Stimulated activated CD4-positive, alpha-beta T cell treated with anti-CD3 and anti-CD28 coated beads, Interleukin-4, amount 100 ng/mL, for 24 hours (primary cell): ENCODE measurements around the gene CSNK2A1.
"Not testable (repeated sequence)": the region's sequence is repeated elsewhere in the genome, so short reads cannot be mapped to it uniquely, and the experiment has no call there.

Source experiments
- DNase-seq: peaks from one replicate; pipeline ENCODE4 v3.0.0-alpha.2; 2020

Gene CSNK2A1

DNA sequence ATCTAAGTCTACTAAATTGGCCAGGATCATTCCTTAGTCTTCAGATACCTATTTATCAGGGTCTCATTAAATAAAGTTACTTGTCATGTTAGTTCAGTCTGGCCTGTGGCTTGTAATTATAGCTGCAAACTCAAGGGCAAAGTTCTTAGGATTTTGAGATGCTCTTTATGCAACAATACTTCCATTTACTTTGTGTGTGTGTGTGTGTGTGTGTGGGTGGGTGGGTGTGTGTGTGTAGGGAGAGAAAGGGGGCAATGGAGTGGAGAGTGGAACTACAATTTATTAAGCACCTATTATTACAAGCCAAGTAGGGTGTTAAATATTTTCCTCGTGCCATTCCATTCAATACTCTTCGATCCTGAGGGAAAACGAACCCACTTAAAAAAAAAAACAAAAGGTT is 63.5 kb downstream of the CSNK2A1 start:
- DNase-seq, result no peak

DNA sequence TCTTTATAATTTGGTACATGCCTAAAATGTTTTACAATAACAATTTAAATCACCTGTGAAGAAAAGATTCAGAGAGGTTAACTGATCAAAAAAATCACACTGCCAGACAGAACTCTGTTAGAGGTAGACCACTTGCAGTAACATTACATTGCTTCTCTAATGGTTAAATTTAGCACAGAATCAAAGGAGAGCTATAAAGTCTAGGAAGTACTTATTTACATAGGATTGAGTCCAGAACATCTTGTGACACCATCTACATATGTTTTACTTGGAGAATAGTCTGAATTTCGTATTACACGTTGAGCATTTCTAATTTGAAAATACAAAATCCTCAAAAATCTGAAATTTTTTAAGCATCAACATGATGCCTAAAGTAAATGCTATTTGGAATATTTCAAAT is 64.1 kb downstream of the CSNK2A1 start:
- no peak for DNase-seq

DNA sequence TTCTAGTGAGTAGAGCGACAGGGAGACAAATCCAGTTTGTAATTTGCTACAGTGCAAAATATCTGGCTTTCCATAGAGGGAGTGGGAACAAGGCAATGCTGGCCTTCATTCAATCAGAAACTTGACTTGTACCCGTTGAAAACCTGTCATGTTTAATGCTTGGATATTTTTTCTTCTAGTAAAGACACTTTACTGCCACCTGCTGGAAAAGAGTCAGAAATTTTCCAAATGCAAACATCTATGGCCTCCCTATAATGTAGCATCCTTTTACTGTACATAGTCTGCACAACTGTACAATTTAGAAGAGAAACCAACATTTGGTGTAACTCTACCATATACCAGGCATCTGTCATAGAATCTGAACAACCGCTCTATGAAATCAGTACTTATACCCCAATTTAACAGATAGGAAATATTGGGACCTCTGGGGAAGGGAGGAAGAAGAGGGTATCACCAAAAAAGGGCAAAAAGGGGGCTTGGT is 64.6 kb downstream of the CSNK2A1 start:
- peak; percentile 51 for DNase-seq

GRCh38 chr20:478010-478948 is 65.3 kb downstream of the CSNK2A1 start:
- no peak for DNase-seq

- DNase-seq, result not testable (repeated sequence)
Measured at GRCh38 chr20:476561-477249, 66.9 kb downstream of the CSNK2A1 start.

DNA sequence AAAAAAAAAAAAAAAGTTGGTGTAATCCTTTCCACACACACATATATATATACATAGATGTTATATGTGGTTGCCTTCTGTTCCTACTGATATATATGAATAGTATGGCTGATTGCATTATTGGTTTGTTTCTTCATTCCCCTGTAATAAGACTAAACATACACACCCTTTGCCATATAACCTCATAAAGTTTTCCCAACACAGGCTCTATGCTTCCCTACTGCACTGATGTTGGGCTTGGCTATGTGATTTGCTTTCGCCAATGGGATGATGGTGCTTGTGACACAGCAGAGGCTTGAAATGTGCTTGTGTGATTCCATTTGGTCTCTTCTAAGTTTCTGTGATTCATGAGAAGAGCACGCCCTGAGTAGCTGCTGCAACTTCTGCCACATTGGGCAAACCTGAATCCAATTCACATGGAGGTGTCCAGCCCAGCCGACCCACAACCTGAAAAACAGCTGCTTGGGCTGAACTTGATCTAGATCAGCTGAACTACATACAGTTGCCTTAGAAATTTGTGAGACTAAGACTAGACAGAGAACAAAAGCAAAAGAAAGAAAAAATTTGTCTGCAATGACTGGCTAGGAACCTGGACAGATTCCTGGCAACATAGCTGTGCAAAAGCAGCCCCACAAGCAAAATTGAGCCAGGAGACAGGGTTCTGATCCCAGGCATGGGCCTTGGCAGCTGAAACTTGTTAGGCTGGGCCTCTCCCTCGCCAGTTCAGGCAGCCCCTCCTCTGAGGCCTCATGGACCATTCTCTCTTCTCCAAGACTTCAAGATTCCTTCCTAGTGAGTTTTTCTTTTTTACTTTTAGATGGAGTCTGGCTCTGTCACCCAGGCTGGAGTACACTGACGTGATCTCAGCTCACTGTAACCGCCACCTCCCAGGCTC is 67.9 kb downstream of the CSNK2A1 start:
- no peak for DNase-seq

- no peak for DNase-seq
Measured at GRCh38 chr20:474581-474980, 69.0 kb downstream of the CSNK2A1 start.

DNA sequence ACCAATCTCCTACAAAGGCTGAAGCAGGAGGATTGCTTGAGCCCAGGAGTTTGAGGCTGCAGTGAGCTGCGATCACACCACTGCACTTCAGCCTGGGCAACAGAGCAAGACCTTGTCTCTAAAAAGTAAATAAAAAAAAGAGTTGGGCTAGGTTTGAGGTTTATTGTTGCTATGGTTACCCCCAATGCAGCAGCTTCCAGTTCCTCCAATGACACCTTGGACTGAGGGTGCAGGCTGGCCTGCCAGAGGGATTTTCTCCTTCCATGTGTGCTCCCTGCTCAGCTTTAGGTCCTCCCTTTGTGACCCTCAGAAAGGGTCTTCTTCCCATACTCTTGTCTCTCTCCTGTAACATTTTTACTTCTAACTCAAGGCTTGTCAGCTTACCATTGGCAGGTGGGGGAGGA is 70.7 kb downstream of the CSNK2A1 start:
- DNase-seq, result no peak

DNA sequence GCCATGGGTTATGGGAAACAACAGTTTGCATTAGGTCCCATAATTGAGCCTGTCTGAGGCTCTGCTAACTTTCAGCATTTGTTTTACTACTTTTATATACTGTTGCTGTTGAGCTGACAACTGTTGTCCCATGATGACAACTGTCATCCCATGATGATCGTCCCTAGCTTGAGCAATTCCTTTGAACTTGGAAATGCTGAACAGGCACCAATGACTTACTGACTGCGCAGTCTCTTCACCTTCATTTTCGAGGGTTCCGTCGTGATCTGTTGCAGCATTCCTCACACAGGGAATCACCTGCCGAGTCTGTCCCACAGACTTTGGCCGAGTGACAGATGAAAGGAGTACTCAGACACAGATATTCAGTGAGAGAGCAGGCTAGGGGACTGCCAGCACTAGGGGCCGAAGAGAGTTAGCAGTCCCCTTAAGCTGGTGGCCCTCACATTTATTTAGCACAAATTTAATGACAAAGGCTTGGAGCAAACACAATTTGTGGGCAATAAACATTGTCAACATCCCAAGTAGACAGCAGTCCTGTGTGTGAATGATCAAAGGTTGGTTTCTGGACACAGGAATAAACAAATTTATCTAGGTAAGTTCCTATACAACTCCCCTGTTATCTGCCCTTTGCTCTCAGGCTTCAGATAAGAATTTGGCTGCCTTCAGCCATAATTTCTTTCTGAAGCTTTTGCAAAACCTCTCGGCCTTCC is 71.3 kb downstream of the CSNK2A1 start:
- no peak for DNase-seq

GRCh38 chr20:469746-470490 is 73.7 kb downstream of the CSNK2A1 start:
- no peak for DNase-seq

DNA sequence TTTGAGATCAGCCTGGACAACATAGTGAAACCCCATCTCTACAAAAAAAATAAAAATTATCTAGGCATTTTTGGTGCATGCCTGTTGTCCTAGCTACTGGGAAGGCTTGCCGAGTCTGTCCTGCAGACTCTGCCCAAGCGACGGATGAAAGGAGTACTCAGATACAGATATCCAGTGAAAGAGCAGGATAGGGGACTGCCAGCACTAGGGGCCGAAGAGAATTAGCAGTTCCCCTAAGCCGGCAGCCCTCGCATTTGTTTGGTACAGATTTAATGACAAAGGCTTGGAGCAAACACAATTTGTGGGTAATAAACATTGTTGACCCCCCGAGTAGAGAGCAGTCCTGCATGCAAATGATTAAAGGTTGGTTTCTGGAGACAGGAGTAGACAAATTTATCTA is 75.8 kb downstream of the CSNK2A1 start:
- no peak for DNase-seq

GRCh38 chr20:462199-462991 is 81.2 kb downstream of the CSNK2A1 start, which contains the start of gene TBC1D20:
TSS of gene TBC1D20 (minus strand) at chr20:462533. CDS start at chr20:462405, 128 bp downstream.
- peak; percentile 83 for DNase-seq

GRCh38 chr20:461254-462198 is 82.1 kb downstream of the CSNK2A1 start:
- peak; percentile 53 for DNase-seq

- no peak for DNase-seq
Measured at GRCh38 chr20:460707-461106, 82.9 kb downstream of the CSNK2A1 start.

- no peak for DNase-seq
Measured at GRCh38 chr20:460180-460579, 83.4 kb downstream of the CSNK2A1 start.

DNA sequence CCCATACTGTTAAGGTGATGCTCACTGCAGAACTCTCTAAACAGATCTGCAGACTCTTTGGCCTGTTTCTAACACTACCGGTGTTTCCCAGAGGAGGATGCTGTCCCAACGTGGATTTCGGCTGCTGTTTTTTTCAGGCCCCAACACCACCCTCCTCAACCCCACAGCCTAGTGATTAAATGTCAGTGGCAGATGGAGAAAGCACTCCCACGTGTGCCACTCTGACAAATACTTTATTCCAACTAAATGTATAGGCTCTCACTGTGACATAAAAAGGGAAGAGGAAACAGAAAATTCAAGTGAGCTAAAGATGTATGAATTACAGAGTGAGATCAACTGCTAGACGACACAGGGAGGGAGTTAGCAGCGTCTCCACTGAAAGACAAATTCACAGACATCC is 84.8 kb downstream of the CSNK2A1 start:
- no peak for DNase-seq

DNA sequence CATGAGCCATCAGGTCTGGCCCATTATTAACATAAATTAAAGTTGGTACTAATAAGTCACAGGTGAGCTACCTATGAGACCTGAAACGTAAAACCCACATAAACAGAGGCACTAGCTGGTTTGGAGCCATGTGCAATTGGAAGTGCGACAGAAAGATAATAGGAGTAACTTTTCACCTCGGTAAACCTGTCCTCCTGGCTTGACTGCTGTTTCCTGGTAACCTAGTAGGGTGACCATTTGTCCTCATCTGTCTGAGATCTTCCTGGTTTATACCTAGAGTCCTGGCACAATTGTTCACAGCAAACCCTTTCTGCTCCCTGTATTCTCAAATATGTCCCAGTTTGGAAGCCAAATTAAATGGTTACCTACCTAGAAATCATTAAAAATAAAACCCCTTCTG is 88.6 kb downstream of the CSNK2A1 start:
- DNase-seq, result no peak

DNA sequence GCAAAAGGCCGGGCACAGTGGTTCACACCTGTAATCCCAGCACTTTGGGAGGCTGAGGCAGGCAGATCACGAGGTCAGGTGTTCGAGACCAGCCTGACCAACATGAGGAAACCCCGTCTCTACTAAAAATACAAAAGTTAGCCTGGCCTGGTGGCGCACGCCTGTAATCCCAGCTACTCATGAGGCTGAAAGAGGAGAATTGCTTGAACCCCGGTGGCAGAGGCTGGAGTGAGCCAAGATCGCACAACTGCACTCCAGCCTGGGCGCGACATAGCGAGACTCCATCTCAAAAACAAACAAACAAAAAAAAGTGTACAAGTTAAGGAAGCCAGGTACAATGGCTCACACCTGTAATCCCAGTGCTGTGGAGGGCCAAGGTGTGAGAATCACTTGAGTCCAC is 91.6 kb downstream of the CSNK2A1 start:
- not testable (repeated sequence) for DNase-seq
